Hematopoietic multipotent progenitor cell treated with erythropoietin and hydrocortisone succinate and interleukin-3 and kit ligand, for 4 days (in vitro differentiated cells): ENCODE data around the gene EIF1B.

ENCODE experiments used
- DNase-seq: peaks from one replicate; pipeline ENCODE4 v3.0.0-alpha.2; 2015

Gene EIF1B

DNA sequence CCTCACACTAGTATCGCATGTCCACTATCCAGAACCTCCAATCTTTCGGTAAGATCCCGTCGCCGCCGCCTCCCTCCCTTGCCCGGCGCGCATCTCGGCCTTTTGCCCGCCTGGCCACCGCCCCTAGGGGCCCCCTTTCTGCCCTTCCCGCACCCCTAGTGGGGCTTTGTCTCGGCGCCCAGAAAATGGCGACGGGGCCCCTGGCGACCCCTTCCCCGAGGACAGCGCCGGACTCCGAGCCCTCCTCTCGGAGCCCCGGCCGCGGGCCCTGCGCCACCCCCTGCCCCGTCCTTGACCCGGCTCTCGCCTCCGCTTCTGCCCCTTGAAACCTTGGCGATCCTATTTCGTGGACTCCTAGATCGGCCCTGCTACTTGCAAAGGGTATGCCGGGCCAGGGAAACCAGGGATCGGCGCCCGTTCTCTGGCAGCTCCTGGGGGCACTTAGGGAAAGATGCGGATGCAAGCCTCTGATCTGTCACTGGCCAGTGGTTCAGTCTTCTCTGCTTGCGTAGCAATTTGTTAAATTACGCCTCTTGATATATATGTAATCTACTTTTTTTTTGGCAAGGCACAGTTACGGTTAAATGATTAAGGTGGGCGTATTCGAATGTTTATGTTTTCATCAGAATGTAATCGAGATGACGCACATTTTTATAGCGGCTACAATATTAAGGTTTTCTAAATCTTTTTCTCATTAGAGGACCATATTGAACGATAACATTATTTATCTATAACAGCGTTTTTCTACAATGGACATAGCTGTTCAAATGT lies 603 bp downstream of the EIF1B start:
- DNase-seq, result peak; percentile 48

DNA sequence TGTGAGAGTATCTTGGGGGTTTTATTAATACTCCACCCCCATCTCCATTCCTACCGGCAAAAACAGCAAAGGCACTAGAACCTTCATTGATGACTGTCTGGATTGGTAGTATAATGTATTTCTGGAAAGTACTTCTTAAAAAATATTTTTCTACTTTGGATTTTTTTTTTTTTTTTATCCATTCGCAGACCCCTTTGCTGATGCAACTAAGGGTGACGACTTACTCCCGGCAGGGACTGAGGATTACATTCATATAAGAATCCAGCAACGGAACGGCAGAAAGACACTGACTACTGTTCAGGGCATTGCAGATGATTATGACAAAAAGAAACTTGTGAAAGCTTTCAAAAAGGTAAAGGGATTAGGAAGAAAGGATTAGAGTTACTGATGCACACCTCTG lies 1.2 kb downstream of the EIF1B start:
- peak; percentile 43 for DNase-seq

DNA sequence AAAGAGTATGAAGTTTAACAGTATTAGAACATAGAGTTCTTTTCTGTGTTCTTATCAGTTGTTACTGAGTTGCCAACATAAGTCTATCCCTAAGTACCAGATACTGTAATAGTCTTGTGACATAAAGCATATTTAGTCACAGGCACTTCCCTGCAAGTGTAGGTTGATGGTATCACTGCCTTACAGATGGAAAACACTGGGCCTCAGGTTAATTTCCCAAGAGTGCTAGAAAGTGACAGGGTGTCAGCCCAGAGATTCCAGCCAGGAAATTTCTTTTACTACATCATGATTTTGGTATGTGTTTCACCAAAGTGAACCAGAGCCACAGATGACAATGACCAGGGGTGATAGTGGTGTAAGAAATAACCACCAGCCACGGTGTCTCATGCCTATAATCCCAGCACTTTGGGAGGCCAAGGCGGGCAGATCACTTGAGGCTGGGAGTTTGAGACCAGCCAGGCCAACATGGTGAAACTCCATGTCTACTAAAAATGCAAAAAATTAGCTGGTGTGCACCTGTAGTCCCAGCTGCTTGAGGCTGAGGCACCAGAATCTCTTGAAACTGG lies 3.2 kb downstream of the EIF1B start:
- peak; percentile 49 for DNase-seq

DNA sequence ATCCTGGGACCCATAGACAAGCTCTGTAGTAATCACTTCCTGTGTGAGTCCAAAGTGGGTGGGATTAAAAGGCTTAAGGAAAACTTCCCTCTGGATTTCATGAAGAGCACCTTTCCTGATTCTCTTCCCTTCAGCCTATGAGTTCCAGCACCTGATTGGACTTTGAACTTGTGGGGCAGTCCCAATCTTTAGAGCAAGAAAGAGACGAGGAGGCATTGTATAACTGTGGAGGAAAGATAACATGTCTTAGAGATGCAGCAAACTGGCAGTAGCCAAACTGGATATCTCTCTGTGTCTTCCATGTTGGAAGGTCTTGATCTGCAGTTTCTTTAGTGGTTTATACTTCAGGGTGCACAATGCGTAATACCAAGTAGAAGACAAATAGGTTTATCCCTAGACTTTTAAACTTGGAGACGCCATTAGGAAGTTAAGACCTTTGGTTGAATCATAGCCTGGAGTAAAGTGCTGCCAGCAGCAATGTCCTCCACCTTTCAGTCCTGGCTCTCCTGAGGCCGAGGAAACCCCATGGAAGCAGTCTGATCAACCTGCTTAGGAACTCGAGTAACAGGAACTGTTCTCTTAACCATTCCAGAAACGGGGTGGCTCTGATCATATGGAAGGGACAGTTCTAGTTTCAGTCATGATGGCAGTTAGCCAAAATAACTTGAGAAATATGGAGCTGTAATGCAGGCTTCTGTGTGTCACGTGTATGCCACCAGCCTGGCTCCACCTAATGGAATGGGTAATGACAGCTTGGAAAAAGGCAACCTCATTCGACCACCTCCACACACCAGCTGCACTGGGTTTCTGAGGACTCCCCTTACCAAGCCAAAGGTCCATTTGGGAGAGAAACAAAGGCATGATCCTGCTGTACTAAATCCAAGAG lies 4.7 kb downstream of the EIF1B start:
- peak; percentile 64 for DNase-seq

DNA sequence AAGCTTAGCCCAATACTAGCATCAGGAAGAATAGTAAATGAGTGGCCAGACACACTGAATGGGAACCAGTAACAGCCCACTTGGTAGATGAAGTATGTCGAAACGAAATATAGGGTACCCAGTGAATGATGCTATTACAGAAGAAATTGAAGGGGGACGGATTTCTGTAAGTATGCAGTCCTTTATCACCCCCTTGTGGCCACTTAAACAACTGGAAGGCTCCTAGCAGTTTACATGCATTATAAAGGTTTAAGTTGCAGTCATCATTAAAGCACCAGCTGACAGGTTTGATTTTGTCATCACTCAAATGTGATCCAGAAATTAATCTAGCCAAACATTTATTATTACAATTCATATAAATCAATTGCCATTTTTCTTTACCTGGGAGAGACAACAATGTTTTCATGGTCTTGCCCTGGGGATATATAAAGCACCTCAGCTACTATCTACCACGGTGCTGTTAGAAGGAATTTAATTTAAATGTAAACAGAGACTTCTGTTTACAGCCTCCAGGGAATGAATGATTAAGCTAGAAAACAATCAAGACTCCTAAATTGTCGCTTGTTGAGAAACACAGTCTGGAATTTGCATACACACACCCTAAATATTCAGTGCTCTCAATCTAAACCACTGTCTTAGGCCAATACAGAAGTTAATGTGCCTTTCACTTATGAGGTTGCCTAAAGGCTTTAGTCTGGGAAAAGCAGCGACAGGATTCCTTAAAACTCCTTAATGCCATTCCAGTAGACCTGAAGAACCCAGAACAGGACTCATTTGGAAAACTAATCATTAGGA lies 7.8 kb downstream of the EIF1B start:
- DNase-seq, result peak; percentile 92

DNA sequence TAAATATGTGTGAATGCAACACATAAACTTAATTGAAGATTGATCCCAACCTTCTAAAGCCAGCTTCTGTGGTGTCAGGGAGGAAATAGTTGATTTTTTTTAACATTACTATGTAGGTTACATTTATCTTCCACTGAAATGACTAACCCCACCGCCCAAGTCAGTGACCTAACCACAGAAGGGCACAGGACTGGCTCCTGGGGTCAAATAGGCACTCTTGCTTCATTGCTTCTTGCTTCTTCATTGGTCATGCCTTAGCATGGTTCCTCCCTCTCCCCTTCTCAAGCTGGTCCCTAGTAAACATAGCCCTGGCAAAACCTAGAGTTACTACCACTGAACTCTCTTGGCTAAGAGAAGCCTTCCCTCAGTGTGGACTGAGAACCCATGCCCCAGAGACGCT lies 12.3 kb downstream of the EIF1B start:
- no peak for DNase-seq

DNA sequence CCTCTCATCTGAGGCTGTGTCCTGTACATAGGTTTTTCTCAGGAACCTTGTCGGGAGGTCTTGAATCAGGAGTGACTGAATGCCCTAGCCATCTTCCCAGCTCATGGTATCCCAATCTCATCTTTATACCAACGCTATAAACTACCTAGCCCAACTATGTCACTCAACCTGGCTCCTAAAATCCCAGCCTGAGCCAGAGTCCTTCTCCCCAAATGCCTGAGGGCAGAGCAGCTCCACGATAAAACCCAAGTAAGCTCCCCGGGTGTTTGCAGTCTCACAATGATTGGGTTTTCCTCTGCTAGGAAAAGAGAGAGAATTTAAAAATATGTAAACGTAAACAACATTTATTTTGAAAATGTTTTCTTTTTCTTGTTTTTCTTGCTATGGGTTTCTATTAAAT lies 14.4 kb downstream of the EIF1B start:
- DNase-seq, result no peak

DNA sequence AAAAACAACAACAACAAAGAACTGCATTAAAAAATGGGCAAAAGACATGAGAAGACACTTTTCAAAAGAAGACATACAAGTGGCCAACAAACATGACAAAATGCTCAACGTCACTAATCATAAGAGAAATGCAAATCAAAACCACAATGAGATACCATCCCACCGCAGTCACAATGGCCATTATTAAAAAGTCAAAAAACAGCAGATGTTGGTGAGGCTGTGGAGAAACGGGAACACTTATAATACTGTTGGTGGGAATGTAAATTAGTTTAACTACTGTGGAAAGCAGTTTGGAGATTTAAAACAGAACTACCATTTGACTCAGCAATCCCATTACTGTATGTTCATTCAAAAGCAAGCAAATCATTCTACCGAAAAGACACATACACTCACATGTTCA lies 15.1 kb downstream of the EIF1B start:
- no peak for DNase-seq

DNA sequence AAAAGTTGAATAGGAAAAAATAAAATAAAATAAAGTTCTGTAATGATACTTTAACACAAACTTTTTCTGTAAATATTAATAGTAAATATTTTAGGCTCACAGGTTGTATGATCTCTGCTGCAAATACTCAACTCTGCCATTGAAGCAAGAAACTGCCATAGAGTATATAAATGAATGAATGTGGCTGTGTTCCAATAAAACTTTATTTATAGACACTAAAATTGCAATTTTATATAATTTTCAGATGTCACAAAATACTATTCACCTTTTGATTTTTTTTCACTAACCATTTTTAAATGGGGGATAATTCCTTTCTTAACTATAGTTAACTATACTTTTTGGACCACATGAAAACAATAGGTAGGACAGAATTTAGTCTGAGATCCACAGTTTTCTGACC lies 16.0 kb downstream of the EIF1B start:
- DNase-seq, result no peak

DNA sequence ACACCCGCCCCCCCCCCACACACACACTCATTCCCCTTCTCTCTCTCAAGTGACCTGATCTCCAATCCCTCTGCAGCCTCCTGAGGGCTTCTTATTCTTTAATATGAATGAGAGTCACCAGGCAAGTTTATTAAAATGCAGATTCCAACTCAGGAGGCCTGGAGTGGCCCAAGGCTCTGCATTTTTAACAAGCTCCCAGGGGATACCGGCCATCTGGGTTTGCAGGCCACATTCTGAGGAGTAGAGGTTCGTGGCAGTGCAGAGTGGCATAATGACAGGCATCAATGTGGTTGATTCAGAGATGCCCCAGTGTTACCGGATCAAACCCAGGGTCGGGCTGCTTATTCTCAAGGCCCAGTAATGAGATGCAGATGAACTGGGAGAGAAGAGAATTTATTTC lies 18.9 kb downstream of the EIF1B start:
- DNase-seq, result no peak

DNA sequence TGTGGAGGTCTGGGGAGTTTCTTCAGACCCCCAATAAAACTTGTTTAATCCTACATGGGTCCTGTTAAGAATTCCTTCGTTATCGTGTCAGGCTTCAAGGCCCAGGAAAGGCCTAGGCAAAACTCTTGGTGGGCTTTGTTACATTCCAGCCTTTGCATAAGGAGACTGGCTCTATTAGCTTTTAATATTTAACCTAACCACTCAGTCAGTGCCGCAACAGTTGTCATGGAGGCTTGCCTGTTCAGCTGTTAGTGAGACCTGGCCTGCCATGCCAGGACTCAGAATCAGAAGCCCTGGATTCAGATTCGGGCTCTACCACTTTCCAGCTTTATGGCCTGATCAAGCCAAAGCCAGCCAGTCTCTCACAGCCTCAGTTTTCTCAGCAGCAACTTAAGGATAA lies 19.6 kb downstream of the EIF1B start:
- no peak for DNase-seq

DNA sequence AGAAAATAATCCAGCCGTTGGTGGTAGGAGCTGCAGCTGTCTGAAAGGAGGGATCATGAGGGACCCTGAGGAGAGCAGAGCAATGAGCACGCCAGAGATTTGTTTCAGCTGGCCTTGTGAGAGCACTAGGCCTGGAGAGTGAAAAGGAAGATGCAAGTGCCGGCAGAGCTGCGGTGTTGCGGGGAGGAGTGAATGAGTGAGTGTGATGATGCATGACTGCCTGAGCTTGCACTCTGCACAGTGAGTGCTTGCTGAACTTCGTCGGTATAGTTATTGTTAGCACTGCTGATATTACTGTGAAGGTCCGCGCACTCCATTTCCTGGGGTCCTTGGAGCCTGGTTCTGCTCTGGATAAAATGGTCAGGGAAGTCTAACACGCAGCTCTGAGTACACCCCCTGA lies 23.2 kb downstream of the EIF1B start:
- no peak for DNase-seq

DNA sequence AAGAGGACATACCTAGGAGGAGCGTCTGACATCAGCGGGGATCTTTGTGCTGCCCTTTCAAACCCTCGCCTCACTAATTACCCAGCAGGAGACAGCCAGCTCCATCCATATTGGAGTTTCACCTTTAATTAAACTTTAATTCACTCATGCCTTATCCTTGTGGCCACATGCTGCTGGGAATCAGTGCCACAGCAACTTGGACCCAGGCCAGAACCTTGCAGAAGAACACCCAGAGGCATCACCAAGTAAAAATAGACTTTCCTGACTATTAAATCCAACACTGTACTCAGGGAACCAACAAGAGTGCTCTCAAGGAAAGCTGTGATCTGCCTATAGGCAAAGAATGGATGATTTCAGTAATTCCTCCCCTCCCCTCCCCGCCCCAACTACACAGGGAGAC lies 23.9 kb downstream of the EIF1B start:
- no peak for DNase-seq

DNA sequence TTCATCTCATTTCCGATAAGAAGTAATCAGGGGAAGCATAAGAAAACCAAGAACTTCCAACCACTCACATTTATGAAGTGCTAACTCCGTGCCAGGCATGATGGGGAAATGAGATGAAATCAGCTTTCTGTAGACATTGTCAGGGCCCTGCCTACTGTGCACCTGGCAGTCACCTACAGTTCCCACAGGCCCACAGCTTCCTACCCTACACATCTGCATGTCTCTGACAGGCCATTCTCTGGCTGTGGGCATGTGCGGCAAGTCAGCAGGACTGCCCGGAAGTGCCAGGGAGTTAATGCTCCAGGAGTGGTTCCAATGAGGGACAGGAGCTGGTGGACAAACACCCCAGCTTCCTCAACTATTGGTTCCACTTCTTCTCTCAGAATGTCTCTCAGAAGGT lies 24.3 kb downstream of the EIF1B start:
- no peak for DNase-seq

DNA sequence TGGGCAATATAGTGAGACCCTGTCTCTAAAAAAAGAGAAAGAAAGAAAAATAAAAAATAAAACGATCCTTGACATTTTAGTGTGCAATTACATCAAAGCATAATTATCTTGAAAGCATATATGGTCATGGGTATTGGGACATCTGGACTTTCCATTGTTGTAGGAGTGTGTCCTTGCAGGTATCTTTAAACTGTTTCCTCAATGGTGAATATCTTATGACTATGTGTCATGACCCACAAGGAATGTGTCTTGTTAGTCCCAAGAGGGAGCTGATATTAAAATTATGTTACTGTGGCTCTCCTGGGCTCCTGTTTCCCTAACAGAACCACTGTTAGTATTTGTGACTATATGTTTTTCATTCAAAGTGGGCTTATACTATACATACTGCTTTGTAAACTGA lies 26.6 kb downstream of the EIF1B start:
- no peak for DNase-seq

DNA sequence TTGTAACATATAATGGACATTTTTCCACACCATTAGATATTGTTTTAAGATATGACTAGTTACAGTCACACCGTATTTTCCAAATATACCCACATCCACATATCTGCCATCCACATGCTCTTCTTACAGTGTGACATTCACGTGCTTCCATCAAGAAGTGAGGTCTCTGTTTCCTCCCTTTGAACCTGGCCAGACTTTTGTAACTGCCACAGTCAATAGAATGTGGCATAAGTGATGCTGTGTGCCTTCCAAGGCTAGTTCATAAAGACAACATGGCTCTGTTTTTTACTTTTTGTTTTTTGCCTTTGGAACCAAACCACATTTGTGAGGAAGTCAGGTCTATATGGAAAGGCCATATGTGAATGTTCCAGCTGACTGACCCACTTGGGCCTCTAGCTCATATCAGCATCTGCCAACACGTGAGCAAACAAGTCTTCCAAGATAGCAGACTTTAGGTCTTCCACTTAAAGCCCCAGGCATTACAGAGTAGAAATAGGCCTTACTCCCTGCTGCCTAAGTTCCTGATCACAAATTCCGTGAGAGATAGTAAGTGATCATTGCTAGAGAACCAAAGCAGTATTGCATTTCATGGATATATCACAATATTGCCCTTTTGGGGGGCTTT lies 27.1 kb downstream of the EIF1B start:
- no peak for DNase-seq

DNA sequence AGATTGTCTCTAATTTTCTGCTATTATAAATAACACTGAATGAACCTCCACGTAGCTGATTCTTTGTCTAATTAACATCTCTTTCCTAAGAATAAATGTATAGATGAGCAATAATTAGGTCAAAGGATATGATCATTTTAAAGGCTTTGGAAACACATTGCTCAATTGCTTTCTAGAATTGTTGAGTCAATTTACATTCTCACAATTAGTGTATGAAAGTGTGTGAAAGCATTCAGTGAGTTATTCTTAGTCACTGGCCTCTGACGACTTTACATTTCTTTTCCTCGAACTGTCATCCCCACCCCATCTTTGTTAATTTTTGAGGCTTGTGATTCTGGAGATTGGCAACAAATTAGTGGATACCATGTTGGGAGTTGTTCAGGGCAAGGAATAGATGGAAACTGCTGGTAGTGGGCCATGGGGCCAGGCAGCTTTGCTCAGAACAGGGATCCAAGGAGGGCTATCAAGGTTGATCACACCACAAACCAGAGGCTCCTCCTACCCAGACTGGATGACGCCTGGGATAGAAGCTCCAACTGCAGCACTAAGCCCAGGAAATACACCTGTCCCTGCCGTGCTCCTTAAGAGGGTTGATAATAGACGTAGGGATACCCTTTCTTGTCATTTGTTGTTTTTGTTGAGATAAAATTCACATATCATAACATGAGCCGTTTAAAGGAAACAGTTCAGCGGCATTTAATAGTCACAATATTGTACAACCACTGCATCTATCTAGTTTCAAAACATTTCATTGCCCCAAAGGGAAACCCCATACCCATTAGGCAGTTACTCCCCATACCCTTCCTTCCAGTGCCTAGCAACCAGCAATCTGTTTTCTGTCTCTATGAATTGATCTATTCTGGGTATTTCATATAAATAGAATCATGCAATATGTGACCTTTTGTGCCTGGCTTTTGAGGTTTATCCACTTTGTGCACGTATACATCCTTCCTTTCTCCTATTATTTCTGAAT lies 27.9 kb downstream of the EIF1B start:
- no peak for DNase-seq

DNA sequence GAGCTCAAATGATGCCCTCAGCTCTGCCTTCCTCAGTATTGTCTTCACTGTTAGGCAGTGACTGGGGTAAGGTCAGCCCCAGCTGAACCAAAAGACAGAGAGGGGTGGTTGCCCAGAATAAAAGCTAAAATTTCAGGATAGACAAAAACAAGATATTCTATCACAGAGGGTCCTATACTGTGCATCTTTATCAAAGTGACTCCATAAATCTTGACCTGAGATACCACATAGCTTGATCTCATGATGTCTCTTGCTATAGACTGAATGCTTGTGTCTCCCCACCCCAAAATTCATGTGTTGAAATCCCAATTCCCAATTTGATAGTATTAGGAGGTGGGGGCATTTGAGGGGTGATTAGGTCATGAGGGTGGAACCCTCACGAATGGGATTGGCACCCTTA lies 30.4 kb downstream of the EIF1B start:
- no peak for DNase-seq

DNA sequence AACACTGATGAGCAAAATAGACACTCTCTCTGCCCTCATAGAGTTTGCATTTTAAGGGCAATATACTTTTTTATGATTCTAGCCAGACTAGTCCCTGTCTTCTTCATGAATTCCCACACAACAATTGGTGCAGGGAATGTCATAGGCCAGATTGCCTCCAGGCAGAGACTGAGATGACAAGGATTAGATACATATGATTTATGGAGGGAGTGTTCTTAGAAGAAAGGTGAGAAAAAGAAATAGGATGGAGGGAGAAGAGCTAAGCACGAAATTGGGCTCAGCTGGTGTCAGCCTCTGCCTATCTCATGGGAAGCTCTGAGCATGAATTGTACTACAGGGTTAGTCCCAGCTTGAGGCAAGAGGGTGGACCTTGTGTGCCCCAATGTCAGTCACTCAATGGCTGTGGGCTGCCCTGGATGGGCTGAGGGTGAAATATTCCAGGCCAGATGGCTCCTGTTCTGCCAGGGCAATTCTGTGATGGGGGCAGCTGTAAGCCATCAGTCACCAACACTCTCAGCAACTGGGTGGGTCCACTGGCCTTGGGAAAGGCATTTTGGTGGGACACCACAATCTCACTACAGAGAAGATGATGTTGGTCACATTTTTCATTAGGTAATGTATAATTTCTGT lies 31.1 kb downstream of the EIF1B start:
- DNase-seq, result no peak

DNA sequence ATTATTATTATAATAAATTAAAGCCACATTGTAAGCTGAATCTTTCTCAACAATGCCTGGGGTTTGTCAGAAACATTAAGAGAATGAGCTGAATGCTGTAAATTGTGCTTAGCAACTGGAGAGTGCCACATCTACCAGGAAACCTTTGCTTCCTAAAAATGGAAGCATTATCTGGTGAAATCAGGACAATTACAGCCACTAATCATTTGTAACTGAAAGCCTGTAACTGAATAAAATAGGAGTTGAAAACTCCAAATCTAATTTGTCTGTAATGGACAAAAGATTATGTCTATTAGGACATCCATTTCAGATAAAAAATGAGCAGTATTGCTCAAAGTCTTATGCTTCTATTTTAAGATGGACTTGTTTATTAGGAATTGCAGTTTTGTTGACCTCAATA lies 32.2 kb downstream of the EIF1B start:
- DNase-seq, result no peak

DNA sequence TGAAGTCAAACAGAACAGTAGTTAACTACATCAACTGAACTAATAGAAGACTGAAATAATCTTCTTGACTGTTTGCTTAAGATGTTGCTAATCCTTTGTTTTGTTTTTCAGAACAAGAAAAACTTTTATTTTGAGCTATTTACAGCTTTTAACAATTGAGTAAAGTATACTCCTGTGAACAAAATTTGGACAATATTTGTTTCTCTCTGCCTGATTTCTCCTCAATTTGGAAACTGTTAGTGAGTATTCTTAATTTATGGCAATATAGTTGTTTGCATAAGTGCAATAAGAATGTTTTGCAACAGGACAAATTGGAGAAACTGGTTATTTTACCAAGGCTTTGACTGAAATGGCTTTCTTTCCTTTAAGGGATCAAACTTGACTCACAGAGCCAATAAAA lies 41.0 kb downstream of the EIF1B start:
- no peak for DNase-seq
